GDM1 (cell line): ENCODE measurements around the gene MSX1.

Experiments used
- DNase-seq: peaks from one replicate; lab custom pipeline; 2025; lab: John Stamatoyannopoulos, UW

Gene MSX1

DNA sequence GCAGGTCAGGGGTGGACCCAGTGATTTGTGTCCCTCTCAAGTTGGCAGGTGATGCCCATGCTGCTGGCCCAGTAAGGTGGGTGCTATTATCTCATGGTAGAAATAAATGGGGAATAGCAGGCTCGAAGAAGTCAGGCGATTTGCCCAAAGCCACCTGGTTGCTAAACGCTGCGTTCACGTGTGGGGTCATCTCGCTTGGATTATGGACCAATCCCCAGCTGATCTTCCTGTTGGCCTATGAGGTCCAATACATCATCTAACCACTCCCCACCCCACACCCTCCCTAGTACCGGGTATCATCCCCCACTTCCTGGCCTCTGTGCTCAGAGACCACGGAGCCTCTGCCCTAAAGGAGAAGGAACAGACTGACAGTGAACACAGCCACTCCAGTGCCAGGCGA lies 18.3 kb upstream of the MSX1 start:
- no peak for DNase-seq

DNA sequence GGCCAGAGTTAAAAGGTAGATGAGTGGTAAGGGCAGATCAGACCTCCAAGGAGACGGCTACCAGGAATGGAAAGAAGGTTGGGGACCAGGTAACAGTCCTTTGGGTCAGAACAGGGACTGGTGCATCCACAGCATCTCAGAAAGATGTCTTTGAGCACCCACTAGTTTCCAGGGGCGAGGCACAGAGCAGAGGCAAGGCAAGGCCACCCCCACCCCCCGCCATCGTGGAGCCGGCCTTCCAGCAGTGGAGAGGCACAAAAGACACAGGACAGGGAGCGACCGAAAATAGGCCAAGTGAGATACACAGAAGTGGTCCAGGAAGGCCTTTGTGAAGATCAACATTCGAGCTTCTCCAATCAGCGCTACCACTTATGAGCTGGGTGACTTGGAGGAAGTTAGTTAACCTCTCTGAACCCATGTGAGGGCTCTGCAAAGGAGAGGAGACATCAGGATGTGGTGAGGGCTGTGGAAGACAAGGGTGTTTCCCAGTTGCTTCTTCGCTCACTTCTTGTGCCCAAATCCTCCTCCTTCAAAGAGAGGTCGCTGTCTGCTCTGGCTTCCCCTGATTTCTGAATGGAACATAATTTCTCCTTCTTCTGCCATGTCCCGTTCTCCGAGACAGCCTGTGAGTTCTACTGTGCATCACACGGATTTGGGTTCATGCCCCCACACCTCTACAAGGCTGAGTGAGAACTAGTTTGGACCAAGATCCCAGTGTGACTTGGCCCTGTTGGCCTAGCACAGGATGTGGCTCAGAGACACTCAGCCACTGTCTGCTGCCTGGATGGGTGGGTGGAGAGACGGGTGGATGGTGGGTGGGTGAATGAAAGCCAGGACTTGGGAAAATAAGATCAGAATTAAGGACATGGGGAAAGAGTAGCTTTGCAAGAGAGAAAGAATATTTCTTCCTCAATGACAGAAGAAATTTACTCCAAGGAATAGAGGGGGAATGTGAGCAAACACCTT lies 16.7 kb upstream of the MSX1 start:
- DNase-seq, result no peak

DNA sequence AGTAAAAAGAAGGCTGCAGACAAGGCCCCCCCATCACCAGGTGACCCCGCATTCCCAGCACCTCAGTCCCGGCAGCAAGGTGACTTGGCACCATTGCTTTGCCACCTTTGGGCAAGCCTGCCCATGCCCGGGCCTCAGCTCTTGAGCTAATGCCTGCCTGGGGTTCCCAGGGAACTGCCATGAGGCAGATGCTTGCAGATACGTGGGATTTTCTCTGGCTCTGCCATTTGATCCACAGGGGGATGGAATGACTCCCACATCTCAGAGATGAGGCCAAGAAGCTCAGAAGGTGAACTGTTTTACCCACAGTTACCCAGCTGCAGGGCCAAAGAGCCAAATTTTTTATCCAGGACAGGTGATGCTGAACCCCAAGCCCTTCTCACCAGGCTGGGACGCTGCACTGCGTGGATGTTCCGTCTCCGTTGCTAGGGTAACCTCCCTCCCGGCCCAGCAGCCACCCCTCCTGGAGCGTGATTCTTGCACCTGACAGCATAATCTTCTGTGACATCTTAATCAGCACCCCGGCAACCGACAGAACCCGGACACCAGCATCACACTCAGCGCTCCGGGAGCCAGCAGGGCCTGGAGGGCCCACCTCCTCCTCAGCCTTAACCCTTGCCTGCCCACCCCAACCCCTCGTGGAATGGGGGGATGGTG lies 15.7 kb upstream of the MSX1 start:
- DNase-seq, result no peak

DNA sequence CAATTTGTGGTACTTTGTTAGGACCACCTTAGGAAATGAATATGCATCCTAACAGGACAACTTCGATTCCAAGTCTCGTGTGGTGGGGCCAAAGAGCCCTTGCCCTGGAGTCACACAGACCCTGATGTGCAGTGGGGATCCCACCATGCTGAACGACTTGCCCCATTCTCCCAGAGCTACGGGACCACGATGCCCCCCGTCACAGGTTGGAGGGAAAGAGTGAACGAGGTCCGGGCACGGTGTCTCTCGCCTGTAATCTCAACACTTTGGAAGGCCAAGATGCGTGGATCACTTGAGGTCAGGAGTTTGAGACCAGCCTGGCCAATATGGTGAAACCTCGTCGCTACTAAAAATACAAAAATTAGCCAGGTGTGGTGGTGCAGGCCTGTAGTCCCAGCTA lies 14.4 kb upstream of the MSX1 start:
- no peak for DNase-seq

DNA sequence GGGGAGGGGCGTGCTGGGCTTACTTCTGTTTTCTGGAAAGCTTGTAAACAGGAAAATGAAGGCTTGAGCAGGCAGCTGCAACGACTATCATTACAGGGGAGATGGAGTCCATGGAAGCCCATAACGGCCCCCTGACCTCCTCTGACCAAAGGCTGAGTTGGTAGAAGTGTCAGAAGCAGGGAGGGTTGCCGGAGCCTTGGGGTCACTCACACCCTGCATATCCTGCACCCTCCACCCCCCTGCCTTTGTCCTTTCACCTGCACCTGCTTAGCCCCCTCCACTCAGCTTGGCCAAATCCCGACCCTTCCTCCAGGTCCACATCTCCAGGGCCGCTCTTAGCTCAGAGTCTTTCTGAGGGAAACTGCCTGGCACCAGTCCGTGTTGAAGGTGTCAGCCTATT lies 12.5 kb upstream of the MSX1 start:
- no peak for DNase-seq

DNA sequence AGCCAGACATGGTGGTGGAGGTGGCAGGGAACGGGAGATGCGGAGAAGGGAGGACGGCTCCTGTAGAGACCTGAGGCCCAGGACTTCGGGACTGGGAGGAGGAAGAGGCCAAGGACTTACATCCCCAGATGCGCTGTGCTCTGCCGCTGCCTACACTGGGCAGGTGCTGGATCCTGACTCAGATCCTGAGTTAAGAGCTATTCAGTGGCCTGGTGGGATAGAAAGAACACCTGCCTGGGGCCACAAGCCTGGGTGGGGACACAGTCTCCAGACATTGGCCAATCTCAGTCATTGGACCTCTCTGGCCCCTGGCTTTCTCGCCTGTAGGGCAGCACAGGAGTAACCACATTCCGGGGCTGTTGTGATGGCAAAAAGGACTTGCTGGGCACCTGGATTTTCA lies 10.9 kb upstream of the MSX1 start:
- no peak for DNase-seq

DNA sequence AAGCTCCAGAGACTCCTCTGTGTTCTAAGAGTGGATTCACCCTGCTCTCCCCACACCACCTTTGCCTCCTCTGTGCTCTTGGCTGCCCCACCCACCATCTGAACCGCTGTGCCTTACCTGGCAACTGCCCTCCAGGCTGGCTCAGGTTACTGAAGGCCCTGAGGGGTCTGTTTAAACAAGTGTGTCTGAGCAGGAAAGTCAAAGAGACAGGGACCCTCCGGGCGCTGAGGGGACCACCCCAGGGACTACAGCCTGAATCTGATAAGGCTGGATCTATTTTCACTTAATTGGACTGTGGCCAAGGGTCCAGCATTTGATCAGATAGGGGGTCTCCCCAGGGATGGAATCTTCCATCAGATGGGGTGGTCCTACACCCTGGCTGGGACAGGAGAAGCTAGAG lies 10.4 kb upstream of the MSX1 start:
- no peak for DNase-seq

DNA sequence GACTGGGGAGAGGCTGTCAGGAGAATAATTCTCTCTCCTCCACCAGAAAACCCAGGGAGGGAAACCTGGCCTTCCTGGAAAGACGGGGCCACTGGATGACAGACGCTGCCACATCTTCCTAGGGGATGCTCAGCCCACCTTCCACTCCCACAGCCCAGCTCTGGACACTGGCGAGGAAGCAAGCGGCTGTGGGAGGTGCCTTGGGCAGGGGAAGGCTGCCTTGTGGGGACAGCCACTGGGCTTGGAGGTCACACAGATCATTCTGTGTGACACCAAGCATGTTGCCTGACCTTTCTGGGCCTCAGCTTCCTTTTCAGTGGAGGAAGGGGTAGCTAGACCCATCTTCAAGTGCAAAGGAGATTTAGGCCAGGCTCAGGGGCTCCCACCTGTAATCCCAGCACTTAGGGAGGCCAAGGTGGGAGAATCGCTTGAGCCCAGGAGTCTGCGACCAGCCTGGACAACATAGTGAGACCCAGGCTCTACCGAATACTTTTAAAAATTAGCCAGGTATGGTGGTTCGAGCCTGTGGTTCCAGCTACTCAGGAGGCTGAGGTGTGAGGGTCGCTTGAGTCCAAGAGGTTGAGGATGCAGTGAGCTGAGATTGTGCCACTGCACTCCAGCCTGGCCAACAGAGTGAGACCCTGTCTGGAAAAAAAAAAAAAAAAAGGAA lies 9.8 kb upstream of the MSX1 start:
- DNase-seq, result no peak

DNA sequence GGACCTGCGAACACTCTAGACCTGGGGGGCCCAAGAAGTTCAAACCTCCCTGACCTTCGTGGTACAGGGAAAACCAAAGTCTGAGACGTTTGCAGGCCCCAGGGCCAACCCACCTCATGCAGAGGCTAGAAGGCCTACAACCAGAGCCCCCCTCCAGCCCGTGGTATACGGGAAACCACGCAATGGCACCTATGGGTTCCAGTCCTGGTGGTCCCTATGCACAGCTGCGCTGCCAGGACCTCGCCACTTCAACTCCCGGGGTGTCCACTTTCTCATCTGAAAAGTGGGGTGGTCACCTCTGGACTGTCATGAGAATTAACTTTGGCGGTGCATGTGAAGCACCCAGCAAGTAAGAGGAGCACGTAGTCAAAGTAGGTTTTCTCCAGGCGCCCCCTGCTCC lies 8.4 kb upstream of the MSX1 start:
- DNase-seq, result no peak

DNA sequence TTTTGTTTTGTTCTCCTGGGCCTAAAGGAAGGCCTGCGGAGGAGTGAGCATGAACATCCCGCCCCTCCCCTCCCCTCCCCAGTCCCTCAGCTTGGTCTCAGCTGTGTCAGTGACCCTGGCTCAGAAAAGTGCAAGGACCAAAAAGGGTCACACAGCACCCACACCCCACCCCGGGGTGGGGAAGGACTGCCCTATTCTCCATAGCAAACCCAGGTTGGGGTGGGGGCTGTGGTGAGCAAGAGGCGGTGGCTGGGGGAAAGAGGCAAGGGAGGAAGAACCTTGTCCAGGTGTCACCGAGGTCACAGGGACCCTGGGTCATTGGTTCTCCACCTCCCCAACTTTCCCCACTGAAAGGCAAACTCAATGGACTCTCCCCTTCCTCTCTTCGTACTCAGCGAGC lies 7.6 kb upstream of the MSX1 start:
- no peak for DNase-seq

DNA sequence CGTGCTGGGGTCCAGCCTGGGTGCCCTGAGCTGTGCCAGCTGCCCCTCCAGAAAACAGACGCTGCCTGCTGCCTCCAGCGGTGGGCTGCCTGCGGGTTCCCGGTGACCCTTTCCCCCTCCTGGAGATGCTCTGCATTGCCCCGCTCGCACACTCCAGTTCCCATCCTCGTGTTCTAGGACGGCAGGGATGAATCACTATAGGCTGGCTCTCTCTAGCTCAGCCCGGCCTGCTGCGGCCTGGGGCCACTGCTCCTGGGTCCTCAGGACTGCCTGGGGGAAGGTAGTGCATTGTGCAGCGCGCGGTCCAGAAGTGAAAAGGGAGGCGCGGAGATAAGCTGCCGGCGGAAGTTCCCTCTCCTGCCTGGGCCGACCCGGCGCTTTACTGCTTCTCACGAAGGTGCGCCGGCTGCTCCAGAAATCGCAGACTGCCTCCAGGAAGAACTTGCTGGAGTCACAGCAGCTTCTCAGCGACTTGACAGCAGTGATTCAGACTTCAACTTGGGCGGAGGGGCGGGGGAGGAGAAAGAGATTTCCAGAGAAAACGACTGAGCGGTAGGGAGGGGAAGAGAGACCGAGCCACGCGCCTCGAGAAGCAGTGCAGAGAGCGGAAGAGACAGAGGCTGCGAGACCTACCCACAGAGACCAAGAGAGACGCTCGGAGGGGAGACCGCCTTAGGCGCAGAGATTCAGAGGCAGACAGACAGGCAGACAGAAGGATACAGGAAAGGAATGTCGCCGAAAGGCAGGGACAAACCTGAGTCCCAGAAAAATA lies 6.7 kb upstream of the MSX1 start:
- DNase-seq, result no peak

DNA sequence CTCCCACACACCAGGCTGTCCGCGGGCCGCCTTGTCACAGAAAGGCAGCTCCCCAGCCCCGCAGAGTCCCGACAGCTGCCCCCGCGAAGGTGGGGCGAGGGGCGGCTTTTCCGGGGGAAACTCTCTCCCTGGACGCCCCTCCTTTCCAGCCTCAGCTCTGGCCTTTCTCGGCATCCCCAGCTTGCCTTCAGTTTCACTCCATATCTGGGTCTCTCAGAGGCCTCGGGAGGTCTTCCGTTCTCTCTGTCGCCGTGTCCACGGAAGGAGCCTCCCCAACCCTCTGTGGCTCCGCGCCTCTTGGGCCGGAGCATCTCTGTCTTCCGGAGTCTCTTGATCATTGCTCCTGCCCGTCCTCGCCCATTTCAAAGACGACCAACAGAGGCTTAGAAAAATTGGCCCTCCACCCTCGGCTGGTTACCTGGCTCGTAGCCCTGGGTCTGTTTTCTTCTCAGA lies 6.1 kb upstream of the MSX1 start:
- DNase-seq, result no peak

DNA sequence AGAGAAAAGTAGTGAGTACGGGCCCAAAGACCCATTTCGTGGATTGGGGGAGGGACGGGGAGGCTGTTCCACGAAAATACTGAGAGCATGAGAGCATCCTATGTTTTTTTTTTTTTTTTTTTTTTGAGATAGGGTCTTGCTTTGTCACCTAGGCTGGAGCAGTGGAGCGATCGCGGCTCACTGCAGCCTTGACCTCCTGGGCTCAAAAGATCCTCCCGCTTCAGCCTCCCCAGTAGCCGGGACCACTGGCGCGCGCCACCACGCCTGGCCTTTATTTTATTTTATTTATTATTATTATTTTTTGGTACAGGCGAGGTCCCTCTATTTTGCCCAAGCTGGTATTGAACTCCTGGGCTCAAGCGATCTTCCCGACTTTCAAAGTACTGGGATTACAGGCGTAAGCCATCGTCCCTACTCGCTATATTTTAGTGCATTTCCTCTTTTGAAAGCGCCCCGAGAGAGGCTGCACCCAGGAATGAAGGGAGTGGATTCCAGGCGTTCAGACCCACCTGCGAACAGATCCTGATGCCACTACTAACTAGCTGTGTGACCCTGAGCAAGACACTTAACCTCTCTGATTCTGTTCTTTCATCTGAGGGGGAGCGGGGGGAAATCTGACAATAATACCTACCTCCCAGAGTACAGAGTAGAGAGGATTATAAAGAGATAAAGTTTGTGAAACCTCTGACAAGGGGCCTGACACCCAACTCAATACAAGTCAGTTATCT lies 5.4 kb upstream of the MSX1 start:
- DNase-seq, result no peak

DNA sequence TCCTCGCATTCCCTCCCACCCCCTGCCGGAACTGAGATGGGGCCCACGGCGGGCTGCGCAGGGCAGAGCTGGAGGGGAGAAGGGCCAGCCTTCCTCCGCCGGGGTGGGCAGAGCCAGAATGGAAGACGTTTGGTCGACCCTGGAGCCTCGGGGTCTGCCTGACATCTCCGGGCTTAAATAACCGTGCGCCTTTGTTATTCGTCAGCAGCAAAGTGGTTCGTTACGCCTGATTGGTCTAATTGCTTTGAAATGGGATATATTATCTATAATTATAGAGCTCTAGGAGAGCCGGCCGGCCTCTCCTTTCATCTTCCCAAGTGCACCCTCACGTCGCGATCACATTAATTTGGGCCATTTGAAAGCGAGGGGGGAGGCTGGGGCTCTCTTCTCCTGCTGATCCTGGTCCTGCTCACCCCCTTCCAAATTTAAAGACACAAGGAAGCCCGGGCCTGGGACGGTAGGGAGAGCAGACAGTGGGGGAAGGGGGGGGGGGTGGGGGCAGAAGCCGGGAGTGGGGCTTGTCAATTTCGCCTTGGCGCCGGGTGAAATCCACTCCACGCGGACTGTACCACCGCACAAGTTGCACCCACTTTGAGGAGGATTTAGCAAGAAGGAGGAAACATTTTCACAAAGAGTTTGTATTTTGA lies 4.7 kb upstream of the MSX1 start:
- no peak for DNase-seq

DNA sequence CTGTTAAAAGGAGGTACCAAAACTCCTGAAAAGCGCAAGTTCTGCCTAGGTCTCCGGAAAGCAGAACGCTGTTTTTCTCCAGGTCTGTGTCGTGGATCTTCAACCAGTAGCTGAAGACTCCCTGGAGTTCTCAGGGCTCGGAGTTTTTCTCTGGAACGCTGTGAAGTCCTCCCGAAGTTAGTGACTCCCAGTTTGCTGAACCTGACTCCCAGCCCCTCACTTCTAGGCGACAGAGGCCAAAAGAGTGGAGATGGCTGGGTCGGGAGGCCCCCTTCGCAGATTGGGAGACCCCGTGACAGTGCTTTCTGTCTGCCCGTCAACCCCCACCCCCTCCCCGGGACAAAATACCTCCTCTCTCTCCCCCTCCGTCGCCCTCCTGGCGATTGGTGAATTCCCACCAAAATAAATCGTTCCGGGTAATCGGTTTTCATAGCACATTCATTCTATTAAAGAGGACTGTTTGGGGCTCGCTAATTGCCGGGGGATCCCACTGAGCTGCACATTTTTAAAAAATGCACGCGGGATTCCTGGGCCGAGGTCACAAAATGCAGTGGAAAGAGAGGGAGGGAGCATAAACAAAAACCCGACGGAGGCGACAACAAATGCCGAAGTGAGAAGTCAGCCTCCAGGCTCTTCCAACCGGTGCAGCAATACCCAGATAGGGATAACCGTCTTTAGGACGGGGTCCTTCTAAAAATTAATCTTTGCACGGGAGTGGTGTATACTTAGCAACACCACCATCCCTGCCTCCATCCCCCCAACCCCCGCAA lies 4.0 kb upstream of the MSX1 start:
- no peak for DNase-seq

DNA sequence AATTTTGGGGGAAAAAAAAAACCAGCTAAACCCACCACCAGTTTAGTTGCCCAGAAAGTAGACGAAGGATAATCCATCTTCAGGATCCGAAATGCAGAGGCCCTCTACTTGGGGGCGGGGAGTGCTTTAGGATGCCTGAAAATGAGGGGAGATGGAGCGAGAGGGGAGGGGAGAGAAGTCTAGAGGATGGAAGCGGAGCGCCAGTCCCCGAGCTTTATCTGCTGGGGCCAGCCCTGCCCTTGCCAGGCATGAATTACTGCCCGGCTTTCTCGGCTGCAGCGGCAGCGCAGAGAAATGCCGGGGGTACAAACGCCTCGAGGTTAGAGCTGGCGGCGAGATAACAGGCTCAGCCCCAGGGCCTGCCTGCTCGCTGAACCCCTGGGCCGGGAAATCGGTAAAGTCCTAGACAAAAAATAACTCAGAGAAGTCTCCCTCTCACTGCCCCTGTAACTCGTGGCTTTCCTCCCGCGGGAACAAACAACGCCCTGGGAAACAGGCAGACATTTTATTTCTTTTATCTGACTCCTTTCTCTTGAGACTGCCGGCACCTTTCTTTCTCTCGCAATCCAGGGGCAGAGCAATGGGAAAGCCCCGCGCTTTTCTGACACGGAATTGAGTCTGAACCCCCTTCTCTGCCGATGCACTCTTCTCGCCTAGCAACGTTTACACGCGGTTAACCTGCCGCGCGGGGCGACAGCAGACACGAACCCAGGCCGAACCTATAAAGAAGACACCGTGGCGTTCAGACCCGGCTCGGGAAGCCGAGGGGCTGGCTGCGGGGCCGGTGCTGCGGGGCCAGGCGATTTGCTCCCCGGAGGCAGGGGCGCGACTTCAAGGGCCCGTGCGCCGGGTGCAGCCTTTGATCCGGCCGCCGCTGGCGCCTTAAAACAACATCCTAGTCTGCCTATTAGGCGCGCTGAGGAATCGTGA lies 3.1 kb upstream of the MSX1 start:
- no peak for DNase-seq

DNA sequence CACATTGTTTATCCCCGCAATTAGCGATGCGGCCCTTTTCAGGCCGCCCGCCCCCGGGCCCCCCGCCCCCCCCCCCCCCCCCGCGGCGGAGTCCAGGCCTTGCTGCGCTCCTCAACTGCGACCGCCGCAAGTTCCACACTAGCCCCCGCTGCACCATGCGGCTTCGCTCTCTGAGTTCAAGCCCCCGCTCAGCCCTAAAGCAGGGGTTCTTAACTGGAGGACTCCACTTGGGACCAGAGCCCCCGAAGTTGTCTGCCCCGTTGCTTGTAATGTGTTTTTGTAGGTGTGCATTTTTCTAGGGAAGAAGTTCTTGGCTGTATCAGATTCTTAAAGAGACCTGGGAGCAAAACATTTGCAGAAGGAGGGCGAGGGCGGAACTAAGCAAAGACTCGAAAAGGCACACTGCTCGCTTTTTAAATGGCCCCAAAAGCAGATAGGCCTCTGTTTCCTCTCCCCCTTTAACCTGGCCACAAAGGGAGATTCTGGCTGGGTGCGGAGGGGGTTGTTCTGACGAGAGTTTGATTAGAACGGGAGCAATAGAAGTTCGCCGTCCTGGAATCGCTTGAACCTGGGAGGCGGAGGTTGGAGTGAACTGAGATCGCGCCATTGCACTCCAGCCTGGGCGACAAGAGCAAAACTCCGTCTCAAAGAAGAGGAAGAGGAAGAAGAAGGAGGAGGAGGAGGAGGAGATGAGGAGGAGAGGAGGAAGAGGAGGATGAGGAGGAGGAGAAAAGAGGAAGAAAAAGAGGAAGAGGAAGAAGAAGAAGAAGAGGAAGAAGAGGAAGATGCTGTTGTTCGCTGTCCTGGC lies 2.3 kb upstream of the MSX1 start:
- DNase-seq, result no peak

DNA sequence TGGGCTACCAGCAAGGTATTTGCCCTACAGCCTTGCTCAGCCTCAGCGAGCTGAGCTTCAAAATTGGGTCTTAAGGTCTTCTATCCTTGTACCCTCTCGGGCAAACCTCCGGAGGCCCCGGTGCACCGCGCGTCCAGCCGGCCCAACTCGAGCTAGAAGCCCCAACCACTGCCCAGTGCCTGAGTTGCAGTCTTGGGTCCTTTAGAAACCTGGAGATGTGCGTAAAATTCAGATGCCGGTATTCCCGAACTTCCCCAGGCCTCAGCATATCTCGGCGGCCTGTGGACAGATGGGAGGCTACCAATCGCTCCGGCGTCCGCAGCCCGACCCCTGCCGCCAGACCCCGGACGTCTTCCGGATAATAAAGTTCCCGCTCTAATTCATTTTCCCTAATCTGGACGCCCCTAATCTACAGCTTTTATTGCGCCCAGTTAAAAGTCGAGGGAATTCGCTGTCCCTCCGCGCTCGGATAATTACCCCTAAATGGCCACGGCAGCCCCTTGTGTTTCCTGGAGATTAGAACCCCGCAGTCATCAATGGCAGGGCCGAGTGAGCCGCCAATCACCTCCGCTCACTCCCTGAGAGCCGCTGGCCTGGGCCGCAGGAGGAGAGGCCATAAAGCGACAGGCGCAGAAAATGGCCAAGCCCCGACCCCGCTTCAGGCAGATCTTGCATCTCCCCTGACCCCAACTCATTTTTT lies 1.5 kb upstream of the MSX1 start:
- no peak for DNase-seq
